ENCODE measurements around the gene PHF1. TPM values are rescaled to one million over a fixed set of nuclear protein-coding genes. Genes with fewer than 3 reads are reported as not detected.

PHF1 gene
- polyA plus RNA-seq, 4 donors: 59.1 to 87.0 (median 75.9) TPM

GRCh38 chr6:33453393-33454008 lies 42.7 kb downstream of the PHF1 start:
- no peak for DNase-seq (ENCODE audit: low read depth in 4 of 4, low spot score in 2 of 4)

GRCh38 chr6:33454009-33454946 lies 43.5 kb downstream of the PHF1 start, which contains the start of gene ZBTB9:
TSS of gene ZBTB9 (plus strand) at chr6:33454576. CDS start at chr6:33455101, 525 bp downstream.
- DNase-seq (ENCODE audit: low read depth in 4 of 4, low spot score in 2 of 4): peak; percentile 77 to 92 (median 87)

GRCh38 chr6:33455051-33455450 lies 44.2 kb downstream of the PHF1 start:
- DNase-seq (ENCODE audit: low read depth in 4 of 4, low spot score in 2 of 4): no peak

GRCh38 chr6:33456156-33456555 lies 45.3 kb downstream of the PHF1 start:
- no peak for DNase-seq (ENCODE audit: low read depth in 4 of 4, low spot score in 2 of 4)

- DNase-seq (ENCODE audit: low read depth in 4 of 4, low spot score in 2 of 4): no peak
Measured at GRCh38 chr6:33458676-33459075, 47.9 kb downstream of the PHF1 start.

- no peak for DNase-seq (ENCODE audit: low read depth in 4 of 4, low spot score in 2 of 4)
Measured at GRCh38 chr6:33459226-33459625, 48.4 kb downstream of the PHF1 start.

Other genes starting within 250 kb of the PHF1 start
- gene COL11A2, start 218.5 kb upstream of the PHF1 start, polyA plus RNA-seq (ENCODE audit: insufficient read length in 4 of 4): 1 to 10 TPM; 4.1 to 6.6 (median 5.6) TPM
- 10 to 100 TPM; 49.6 to 67.6 (median 57.0) TPM for gene RXRB, start 210.3 kb upstream of the PHF1 start, polyA plus RNA-seq (ENCODE audit: insufficient read length in 4 of 4)
- gene SLC39A7, start 210.1 kb upstream of the PHF1 start, polyA plus RNA-seq (ENCODE audit: insufficient read length in 4 of 4): 100 to 1,000 TPM; 105 to 127 (median 111) TPM
- 10 to 100 TPM; 25.3 to 31.0 (median 27.6) TPM for gene HSD17B8, start 206.4 kb upstream of the PHF1 start, polyA plus RNA-seq (ENCODE audit: insufficient read length in 4 of 4)
- gene RING1, start 202.5 kb upstream of the PHF1 start, polyA plus RNA-seq (ENCODE audit: insufficient read length in 4 of 4): 10 to 100 TPM; 51.7 to 73.1 (median 66.6) TPM
- gene VPS52, start 139.1 kb upstream of the PHF1 start, polyA plus RNA-seq (ENCODE audit: insufficient read length in 4 of 4): 10 to 100 TPM; 59.5 to 98.7 (median 77.5) TPM
- gene RPS18, start 138.9 kb upstream of the PHF1 start, polyA plus RNA-seq (ENCODE audit: insufficient read length in 4 of 4): 1,000 to 10,000 TPM; 2,825 to 3,624 (median 3,323) TPM
- 1 to 10 TPM; 4.1 to 5.2 (median 4.9) TPM for gene B3GALT4, start 133.9 kb upstream of the PHF1 start, polyA plus RNA-seq (ENCODE audit: insufficient read length in 4 of 4)
- gene WDR46, start 121.8 kb upstream of the PHF1 start, polyA plus RNA-seq (ENCODE audit: insufficient read length in 4 of 4): 10 to 100 TPM; 58.6 to 81.8 (median 73.0) TPM
- gene PFDN6, start 121.4 kb upstream of the PHF1 start, polyA plus RNA-seq (ENCODE audit: insufficient read length in 4 of 4): 10 to 100 TPM; 73.3 to 86.9 (median 74.2) TPM
- 100 to 1,000 TPM in 2 of 4 donors, 10 to 100 TPM in 2; 93.2 to 150 (median 113) TPM for gene RGL2, start 112.1 kb upstream of the PHF1 start, polyA plus RNA-seq (ENCODE audit: insufficient read length in 4 of 4)
- gene TAPBP, start 96.9 kb upstream of the PHF1 start, polyA plus RNA-seq (ENCODE audit: insufficient read length in 4 of 4): 10 to 100 TPM; 29.8 to 53.6 (median 40.3) TPM
- gene ZBTB22, start 93.3 kb upstream of the PHF1 start, polyA plus RNA-seq (ENCODE audit: insufficient read length in 4 of 4): 10 to 100 TPM; 21.5 to 30.4 (median 27.2) TPM
- 10 to 100 TPM; 50.6 to 59.5 (median 54.8) TPM for gene DAXX, start 88.1 kb upstream of the PHF1 start, polyA plus RNA-seq (ENCODE audit: insufficient read length in 4 of 4)
- gene KIFC1, start 19.2 kb upstream of the PHF1 start, polyA plus RNA-seq (ENCODE audit: insufficient read length in 4 of 4): 10 to 100 TPM; 35.9 to 49.1 (median 43.3) TPM
- 100 to 1,000 TPM; 218 to 288 (median 238) TPM for gene CUTA, start 7.1 kb downstream of the PHF1 start, polyA plus RNA-seq (ENCODE audit: insufficient read length in 4 of 4)
- 10 to 100 TPM; 18.2 to 50.2 (median 37.3) TPM for gene SYNGAP1, start 9.1 kb downstream of the PHF1 start, polyA plus RNA-seq (ENCODE audit: insufficient read length in 4 of 4)
- gene ZBTB9, start 43.6 kb downstream of the PHF1 start, polyA plus RNA-seq (ENCODE audit: insufficient read length in 4 of 4): 10 to 100 TPM; 14.1 to 16.9 (median 14.6) TPM
- gene BAK1, start 169.3 kb downstream of the PHF1 start, polyA plus RNA-seq (ENCODE audit: insufficient read length in 4 of 4): 10 to 100 TPM; 20.2 to 28.4 (median 23.2) TPM
- 10 to 100 TPM in 1 of 4 donors, 1 to 10 TPM in 3; 7.9 to 10.4 (median 8.4) TPM for gene ITPR3, start 210.3 kb downstream of the PHF1 start, polyA plus RNA-seq (ENCODE audit: insufficient read length in 4 of 4)

Measured in left renal cortex interstitium (tissue), 4 donors.